HL-60 (cell line): Measurements from ENCODE around the gene RNF151.

Experiments used
- CTCF ChIP-seq: IDR thresholded peaks from one replicate; pipeline ENCODE4 v1.5.1; 2011; ENCODE audit warnings: low read length, control low read depth, inconsistent platforms; ENCODE audit not compliant: insufficient read depth
- POLR2AphosphoS5 ChIP-seq: IDR thresholded peaks from 2 replicates; pipeline ENCODE4 v1.6.1; 2012; ENCODE audit warnings: low read depth
- REST ChIP-seq: IDR thresholded peaks from 2 replicates; pipeline ENCODE4 v1.6.1; 2012; ENCODE audit warnings: low read depth; ENCODE audit not compliant: insufficient replicate concordance
- SPI1 ChIP-seq: IDR thresholded peaks from 2 replicates; pipeline ENCODE4 v1.6.1; 2012; ENCODE audit warnings: low read depth, mild to moderate bottlenecking, borderline replicate concordance

- no peak for TF ChIP-seq CTCF
- no peak for TF ChIP-seq POLR2AphosphoS5
- TF ChIP-seq REST: no peak
- TF ChIP-seq SPI1: no peak
Measured at GRCh38 chr16:1990351-1991134, 23.9 kb downstream of the RNF151 start.
